ENCODE results near the gene ACP3. TPM values are rescaled to one million over a fixed set of nuclear protein-coding genes. Genes with fewer than 3 reads are reported as not detected.
A peak's percentile ranks its signal among the peaks of the same experiment; 100 is the strongest.

ACP3 gene
- total RNA-seq, 1 experiment from 2014 or later: 14.6 TPM

- no TSS peak for BruUV-seq (replicated peaks)
- CTCF ChIA-PET: no interaction called here
- POLR2A ChIA-PET (ENCODE audit: low non-redundant PET): no interaction called here
These were observed 15.3 kb downstream of the ACP3 start for GRCh38 chr3:132332508-132332907.

GRCh38 chr3:132341746-132342145 is 24.5 kb downstream of the ACP3 start:
- intact Hi-C loops (cut with micrococcal nuclease; ENCODE audit: unreplicated experiment): loop anchor here (5.0 kb wide), 1 partner anchor 304 kb away; the partner anchor contains the start of gene CPNE4
- H3K4me1 ChIP-seq (ENCODE audit: insufficient read depth, low read length, poor library complexity, severe bottlenecking): no peaks in the 10 kb centered on the region
- ChIA-PET POLR2A (ENCODE audit: low non-redundant PET) (no interaction called here), CTCF (interaction anchor here (1.0 to 2.8 kb wide), 2 partner anchors 75 to 85 kb away, joined by 3 to 25 read pairs; partner anchors contain the start of gene DNAJC13)
- BruUV-seq (replicated peaks): no TSS peak
- no peaks in the 10 kb centered on the region for H3K9me3 ChIP-seq (ENCODE audit: low read depth, low read length, poor library complexity, severe bottlenecking)
- DNase-seq (ENCODE audit: low spot score): no peak
- no peaks in the 10 kb centered on the region for H3K27me3 ChIP-seq (replicated peaks; ENCODE audit: insufficient read depth, low read depth, low read length, poor library complexity)
- no peaks in the 10 kb centered on the region for H3K36me3 ChIP-seq (ENCODE audit: insufficient read depth, low read length, poor library complexity, severe bottlenecking)
- no peak for TF ChIP-seq EZH2 (IDR thresholded peaks at IDR 0.05; ENCODE audit: borderline replicate concordance, low read depth, low read length, poor library complexity, severe bottlenecking)
- TF ChIP-seq, protein P1, sequence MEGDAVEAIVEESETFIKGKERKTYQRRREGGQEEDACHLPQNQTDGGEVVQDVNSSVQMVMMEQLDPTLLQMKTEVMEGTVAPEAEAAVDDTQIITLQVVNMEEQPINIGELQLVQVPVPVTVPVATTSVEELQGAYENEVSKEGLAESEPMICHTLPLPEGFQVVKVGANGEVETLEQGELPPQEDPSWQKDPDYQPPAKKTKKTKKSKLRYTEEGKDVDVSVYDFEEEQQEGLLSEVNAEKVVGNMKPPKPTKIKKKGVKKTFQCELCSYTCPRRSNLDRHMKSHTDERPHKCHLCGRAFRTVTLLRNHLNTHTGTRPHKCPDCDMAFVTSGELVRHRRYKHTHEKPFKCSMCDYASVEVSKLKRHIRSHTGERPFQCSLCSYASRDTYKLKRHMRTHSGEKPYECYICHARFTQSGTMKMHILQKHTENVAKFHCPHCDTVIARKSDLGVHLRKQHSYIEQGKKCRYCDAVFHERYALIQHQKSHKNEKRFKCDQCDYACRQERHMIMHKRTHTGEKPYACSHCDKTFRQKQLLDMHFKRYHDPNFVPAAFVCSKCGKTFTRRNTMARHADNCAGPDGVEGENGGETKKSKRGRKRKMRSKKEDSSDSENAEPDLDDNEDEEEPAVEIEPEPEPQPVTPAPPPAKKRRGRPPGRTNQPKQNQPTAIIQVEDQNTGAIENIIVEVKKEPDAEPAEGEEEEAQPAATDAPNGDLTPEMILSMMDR (conservative IDR thresholded peaks at IDR 0.05; ENCODE audit: low read depth, low read length): no peak
- H3K4me3 ChIP-seq (ENCODE audit: low read depth, low read length, poor library complexity, severe bottlenecking): no peak overlapping the region
- H3K27ac ChIP-seq (ENCODE audit: low read depth, low read length, poor library complexity, severe bottlenecking): no peak overlapping the region

More at GRCh38 chr3:132332508-132332907, 15.3 kb downstream of the ACP3 start:
- H3K4me3 ChIP-seq (ENCODE audit: low read depth, low read length, poor library complexity, severe bottlenecking): no peak overlapping the region
- no peaks in the 10 kb centered on the region for H3K4me1 ChIP-seq (ENCODE audit: insufficient read depth, low read length, poor library complexity, severe bottlenecking)
- intact Hi-C loops (cut with micrococcal nuclease; ENCODE audit: unreplicated experiment): no loop called here
- DNase-seq (ENCODE audit: low spot score): no peak
- H3K36me3 ChIP-seq (ENCODE audit: insufficient read depth, low read length, poor library complexity, severe bottlenecking): no peaks in the 10 kb centered on the region
- H3K27me3 ChIP-seq (replicated peaks; ENCODE audit: insufficient read depth, low read depth, low read length, poor library complexity): no peaks in the 10 kb centered on the region
- TF ChIP-seq, protein P1 (conservative IDR thresholded peaks at IDR 0.05; ENCODE audit: low read depth, low read length): no peak
- TF ChIP-seq EZH2 (IDR thresholded peaks at IDR 0.05; ENCODE audit: borderline replicate concordance, low read depth, low read length, poor library complexity, severe bottlenecking): no peak
- no peak overlapping the region for H3K27ac ChIP-seq (ENCODE audit: low read depth, low read length, poor library complexity, severe bottlenecking)
- H3K9me3 ChIP-seq (ENCODE audit: low read depth, low read length, poor library complexity, severe bottlenecking): no peaks in the 10 kb centered on the region

DNA sequence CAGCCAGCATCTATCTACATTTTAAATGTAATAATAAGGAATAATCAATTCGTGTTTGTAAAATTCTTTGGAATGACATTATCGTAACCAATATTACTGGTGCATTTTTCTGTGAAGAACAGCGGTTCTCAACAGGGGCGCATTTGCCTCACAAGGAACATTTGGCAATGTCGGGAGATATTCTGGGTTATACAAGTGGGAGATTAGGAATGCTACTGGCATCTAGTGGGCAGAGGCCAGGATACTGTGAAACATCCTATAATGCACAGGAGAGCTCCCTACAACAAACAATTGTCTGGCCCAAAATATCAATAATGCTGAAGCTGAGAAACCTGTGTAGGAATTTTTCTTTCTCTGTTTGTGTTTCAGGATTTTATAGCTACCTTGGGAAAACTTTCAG is 25.0 kb downstream of the ACP3 start:
- peak; percentile 35 for DNase-seq (ENCODE audit: low spot score)
- no TSS peak for BruUV-seq (replicated peaks)
- intact Hi-C loops (cut with micrococcal nuclease; ENCODE audit: unreplicated experiment): loop anchor here (5.0 kb wide), 1 partner anchor 305 kb away; the partner anchor contains the start of gene CPNE4

More for the DNA sequence above, 25.0 kb downstream of the ACP3 start:
- Histone ChIP-seq H3K4me3 (ENCODE audit: low read depth, low read length, poor library complexity, severe bottlenecking) (no peak overlapping the region), H3K27ac (ENCODE audit: low read depth, low read length, poor library complexity, severe bottlenecking) (no peak overlapping the region), H3K36me3 (ENCODE audit: insufficient read depth, low read length, poor library complexity, severe bottlenecking) (no peaks in the 10 kb centered on the region), H3K4me1 (ENCODE audit: insufficient read depth, low read length, poor library complexity, severe bottlenecking) (no peaks in the 10 kb centered on the region), H3K27me3 (replicated peaks; ENCODE audit: insufficient read depth, low read depth, low read length, poor library complexity) (no peaks in the 10 kb centered on the region), H3K9me3 (ENCODE audit: low read depth, low read length, poor library complexity, severe bottlenecking) (no peaks in the 10 kb centered on the region)
- TF ChIP-seq, protein P1 (conservative IDR thresholded peaks at IDR 0.05; ENCODE audit: low read depth, low read length): peak; percentile 45
- TF ChIP-seq EZH2 (IDR thresholded peaks at IDR 0.05; ENCODE audit: borderline replicate concordance, low read depth, low read length, poor library complexity, severe bottlenecking): no peak
- ChIA-PET POLR2A (ENCODE audit: low non-redundant PET) (no interaction called here), CTCF (interaction anchor here (1.0 to 2.8 kb wide), 3 partner anchors 75 to 85 kb away, joined by 3 to 25 read pairs (median 3); partner anchors contain the start of gene DNAJC13)
